HEK293 (cell line): ENCODE data around the gene NCEH1.

Source experiments
- CTCF ChIP-seq: fragments of 450-650 bp; formaldehyde crosslinking; IDR thresholded peaks from 2 replicates; pipeline ENCODE4 v1.5.1; 2016; ENCODE audit warnings: missing biosample characterization, missing genetic modification characterization
- KLF16 ChIP-seq: fragments of 450-650 bp; formaldehyde crosslinking; IDR thresholded peaks from 2 replicates; pipeline ENCODE4 v1.5.1; 2017; ENCODE audit warnings: missing biosample characterization, missing genetic modification characterization
- ZNF221 ChIP-seq: fragments of 450-650 bp; formaldehyde crosslinking; IDR thresholded peaks from 2 replicates; pipeline ENCODE4 v1.5.1; 2017; ENCODE audit warnings: missing biosample characterization, missing genetic modification characterization, borderline replicate concordance
- ZNF350 ChIP-seq: fragments of 450-650 bp; formaldehyde crosslinking; IDR thresholded peaks from 2 replicates; pipeline ENCODE4 v1.5.0; 2017; ENCODE audit warnings: missing biosample characterization, mild to moderate bottlenecking, missing genetic modification characterization
- ZNF514 ChIP-seq: fragments of 450-650 bp; formaldehyde crosslinking; IDR thresholded peaks from 2 replicates; pipeline ENCODE4 v1.5.1; 2016; ENCODE audit warnings: missing biosample characterization, missing genetic modification characterization
- ZNF645 ChIP-seq: fragments of 450-650 bp; formaldehyde crosslinking; IDR thresholded peaks from 2 replicates; pipeline ENCODE4; 2016; ENCODE audit warnings: missing biosample characterization, missing genetic modification characterization
- ZNF664 ChIP-seq: fragments of 450-650 bp; formaldehyde crosslinking; IDR thresholded peaks from 2 replicates; pipeline ENCODE4 v1.5.1; 2016; ENCODE audit warnings: missing biosample characterization, missing genetic modification characterization
- ZNF701 ChIP-seq: fragments of 450-650 bp; formaldehyde crosslinking; IDR thresholded peaks from 2 replicates; pipeline ENCODE4 v1.5.1; 2016; ENCODE audit warnings: missing biosample characterization, missing genetic modification characterization

GRCh38 chr3:172688588-172688987 is 22.3 kb downstream of the NCEH1 start:
- TF ChIP-seq KLF16 (tag by site-specific recombination): no peak
- no peak for TF ChIP-seq CTCF (tag by site-specific recombination)
- TF ChIP-seq ZNF664: no peak
- TF ChIP-seq ZNF514 (tag by site-specific recombination): no peak
- no peak for TF ChIP-seq ZNF645 (tag by site-specific recombination)
- no peak for TF ChIP-seq ZNF350 (tag by site-specific recombination)
- TF ChIP-seq ZNF701 (tag by site-specific recombination): no peak
- TF ChIP-seq ZNF221 (tag by site-specific recombination): no peak
